GM23248 (cell line): ENCODE measurements around the gene NEU4.

Experiments used
- EZH2 ChIP-seq: fragments of 200-600 bp; sonication (generic); IDR thresholded peaks from 2 replicates; pipeline ENCODE4 v1.6.1; 2018; ENCODE audit warnings: antibody characterized with exemption, mild to moderate bottlenecking; ENCODE audit not compliant: insufficient read depth, poor library complexity, severe bottlenecking
- EZH2phosphoT487 ChIP-seq: fragments of 200-600 bp; sonication (generic); IDR thresholded peaks from 2 replicates; pipeline ENCODE4 v1.6.1; 2018; ENCODE audit warnings: antibody characterized with exemption, moderate library complexity, mild to moderate bottlenecking, low read depth; ENCODE audit not compliant: insufficient read depth

- TF ChIP-seq EZH2phosphoT487 (no peak), EZH2 (no peak)
Observed at GRCh38 chr2:241762933-241763369, 46.0 kb upstream of the NEU4 start.
